ENCODE data around the gene MYPOP. TPM values are rescaled to one million over a fixed set of nuclear protein-coding genes. Genes with fewer than 3 reads are reported as not detected.

MYPOP gene
- total and polyA plus RNA-seq, 10 of the 15 experiments (the other 5 are each of a cell fraction or from before 2014, with no cell fraction given): 0.47 to 9.4 (median 1.4) TPM

DNA sequence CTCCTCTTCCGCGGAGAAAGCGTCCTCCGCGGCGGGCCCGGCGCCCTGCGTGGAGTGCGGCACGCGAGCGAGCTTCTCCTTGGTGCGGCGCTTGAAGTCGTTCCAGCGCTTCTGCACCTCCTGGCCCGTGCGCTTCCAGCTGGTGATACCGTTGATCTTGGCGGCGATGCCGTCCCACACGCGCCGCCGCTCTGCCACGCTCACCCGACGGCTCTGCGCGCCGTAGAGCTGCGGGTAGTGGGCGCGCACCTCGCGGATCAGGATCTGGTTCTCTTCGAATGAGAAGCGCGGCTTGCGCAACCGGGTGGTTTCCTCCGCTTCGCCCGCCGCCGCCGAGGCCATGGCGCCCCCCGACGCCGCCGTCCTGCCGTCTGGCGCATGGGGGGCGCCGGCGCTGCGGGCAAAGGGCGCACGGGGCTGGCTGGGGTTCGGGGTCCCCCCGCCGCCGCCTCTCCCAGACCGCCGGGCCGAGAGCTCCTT lies 941 bp downstream of the MYPOP start:
- WGBS (ENCODE audit: insufficient coverage, insufficient replicate concordance, low lambda C conversion rate, missing lambda C conversion rate): 41% methylated on average over 51 of the region's 69 CpGs
- Histone ChIP-seq H3K36me3 (ENCODE audit: control insufficient read depth in 2 of 2, insufficient read depth in 2 of 2, low read length in 1 of 2) (no peaks in the 10 kb centered on the region; a peak in 2 of 4 replicates), H3K4me1 (ENCODE audit: control insufficient read depth, insufficient read depth, low read length) (peaks cover 10% of the 10 kb centered on the region), H3K4me2 (ENCODE audit: control insufficient read depth, insufficient read depth) (peak overlapping the region; percentile 73), H3K9ac (ENCODE audit: control insufficient read depth, insufficient read depth, low read length) (no peak overlapping the region), H2AFZ (ENCODE audit: control insufficient read depth, low read depth, low read length) (no peak overlapping the region), H3K4me3 (peak overlapping the region; percentile 98), H3K27me3 (replicated peaks in 1 of 2; ENCODE audit: control insufficient read depth in 2 of 2, insufficient read depth in 2 of 2, low read length in 1 of 2) (no peaks in the 10 kb centered on the region), H4K20me1 (ENCODE audit: control insufficient read depth, insufficient read depth) (no peaks in the 10 kb centered on the region), H3K9me3 (replicated peaks; ENCODE audit: control insufficient read depth, insufficient read depth, low read length) (no peaks in the 10 kb centered on the region), H3K27ac (ENCODE audit: control insufficient read depth, insufficient read depth) (no peak overlapping the region), H3K79me2 (ENCODE audit: control insufficient read depth, insufficient read depth, low read length) (peaks cover 8% of the 10 kb centered on the region)
- POLR2A ChIA-PET: interaction anchor here (0.9 to 3.7 kb wide), 5 partner anchors 9 to 94 kb away, joined by 4 to 23 read pairs (median 5); partner anchors contain the start of genes CCDC61, FOXA3 and SYMPK
- CTCF ChIA-PET: interaction anchor here (1.8 to 3.6 kb wide), 3 partner anchors 15 to 37 kb away, joined by 9 to 28 read pairs (median 18); partner anchors contain the start of genes FOXA3, IRF2BP1 and SYMPK
- intact Hi-C loops (cut with micrococcal nuclease; ENCODE audit: unreplicated experiment) (loop anchor here (5.0 kb wide), 1 partner anchor 84 kb away; the partner anchor contains the start of gene RSPH6A), in situ Hi-C loops (cut with MboI) (no loop called here)
- no TSS peak for BruUV-seq (replicated peaks)
- RAD21 ChIA-PET (ENCODE audit: unreplicated experiment): interaction anchor here (0.9 to 2.3 kb wide), 6 partner anchors 15 to 84 kb away, joined by 3 to 26 read pairs (median 4); partner anchors contain the start of genes FOXA3, IRF2BP1 and SYMPK
- SMC1A ChIA-PET (ENCODE audit: uncharacterized antibody, unreplicated experiment): interaction anchor here (0.6 to 1.9 kb wide), 3 partner anchors 16 to 794 kb away, joined by 3 to 9 read pairs (median 3); partner anchors contain the start of genes CCDC61 and IRF2BP1
- ATAC-seq: no peak
- FAIRE-seq: no peak
- DNase-seq (ENCODE audit: low read depth, low spot score): no peak
- no peak for TF ChIP-seq NFYA (IDR thresholded peaks at IDR 0.05; ENCODE audit: borderline replicate concordance, low read depth, low read length)
- no peak for TF ChIP-seq MYB (IDR thresholded peaks at IDR 0.05; ENCODE audit: borderline replicate concordance, low read depth, low read length)
- no peak for TF ChIP-seq TCF7 (IDR thresholded peaks at IDR 0.05; ENCODE audit: borderline replicate concordance)
- TF ChIP-seq BACH1 (IDR thresholded peaks at IDR 0.05; ENCODE audit: borderline replicate concordance): 0 out of 2 replicates have a peak, but pooled peaks have one; percentile 14
- TF ChIP-seq RELA (IDR thresholded peaks at IDR 0.05; ENCODE audit: borderline replicate concordance, partially characterized antibody): no peak
- TF ChIP-seq, protein P1, sequence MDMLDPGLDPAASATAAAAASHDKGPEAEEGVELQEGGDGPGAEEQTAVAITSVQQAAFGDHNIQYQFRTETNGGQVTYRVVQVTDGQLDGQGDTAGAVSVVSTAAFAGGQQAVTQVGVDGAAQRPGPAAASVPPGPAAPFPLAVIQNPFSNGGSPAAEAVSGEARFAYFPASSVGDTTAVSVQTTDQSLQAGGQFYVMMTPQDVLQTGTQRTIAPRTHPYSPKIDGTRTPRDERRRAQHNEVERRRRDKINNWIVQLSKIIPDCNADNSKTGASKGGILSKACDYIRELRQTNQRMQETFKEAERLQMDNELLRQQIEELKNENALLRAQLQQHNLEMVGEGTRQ (IDR thresholded peaks at IDR 0.05; ENCODE audit: borderline replicate concordance, low read depth, low read length): no peak
- TF ChIP-seq ZBED1 (IDR thresholded peaks at IDR 0.05; ENCODE audit: borderline replicate concordance): no peak
- no peak for TF ChIP-seq IRF4 (IDR thresholded peaks at IDR 0.05; ENCODE audit: low read depth, low read length)
- peak; percentile 69 for TF ChIP-seq IKZF1 (conservative IDR thresholded peaks at IDR 0.05)
- no peak for TF ChIP-seq STAT1 (conservative IDR thresholded peaks at IDR 0.05)
- TF ChIP-seq LARP7 (IDR thresholded peaks at IDR 0.05): 0 out of 2 replicates have a peak, but pooled peaks have one; percentile 52
- TF ChIP-seq, protein P2, sequence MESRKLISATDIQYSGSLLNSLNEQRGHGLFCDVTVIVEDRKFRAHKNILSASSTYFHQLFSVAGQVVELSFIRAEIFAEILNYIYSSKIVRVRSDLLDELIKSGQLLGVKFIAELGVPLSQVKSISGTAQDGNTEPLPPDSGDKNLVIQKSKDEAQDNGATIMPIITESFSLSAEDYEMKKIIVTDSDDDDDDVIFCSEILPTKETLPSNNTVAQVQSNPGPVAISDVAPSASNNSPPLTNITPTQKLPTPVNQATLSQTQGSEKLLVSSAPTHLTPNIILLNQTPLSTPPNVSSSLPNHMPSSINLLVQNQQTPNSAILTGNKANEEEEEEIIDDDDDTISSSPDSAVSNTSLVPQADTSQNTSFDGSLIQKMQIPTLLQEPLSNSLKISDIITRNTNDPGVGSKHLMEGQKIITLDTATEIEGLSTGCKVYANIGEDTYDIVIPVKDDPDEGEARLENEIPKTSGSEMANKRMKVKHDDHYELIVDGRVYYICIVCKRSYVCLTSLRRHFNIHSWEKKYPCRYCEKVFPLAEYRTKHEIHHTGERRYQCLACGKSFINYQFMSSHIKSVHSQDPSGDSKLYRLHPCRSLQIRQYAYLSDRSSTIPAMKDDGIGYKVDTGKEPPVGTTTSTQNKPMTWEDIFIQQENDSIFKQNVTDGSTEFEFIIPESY (IDR thresholded peaks at IDR 0.05): peak; percentile 54; the same call in 1 of the 2 replicates
- TF ChIP-seq, protein P3, sequence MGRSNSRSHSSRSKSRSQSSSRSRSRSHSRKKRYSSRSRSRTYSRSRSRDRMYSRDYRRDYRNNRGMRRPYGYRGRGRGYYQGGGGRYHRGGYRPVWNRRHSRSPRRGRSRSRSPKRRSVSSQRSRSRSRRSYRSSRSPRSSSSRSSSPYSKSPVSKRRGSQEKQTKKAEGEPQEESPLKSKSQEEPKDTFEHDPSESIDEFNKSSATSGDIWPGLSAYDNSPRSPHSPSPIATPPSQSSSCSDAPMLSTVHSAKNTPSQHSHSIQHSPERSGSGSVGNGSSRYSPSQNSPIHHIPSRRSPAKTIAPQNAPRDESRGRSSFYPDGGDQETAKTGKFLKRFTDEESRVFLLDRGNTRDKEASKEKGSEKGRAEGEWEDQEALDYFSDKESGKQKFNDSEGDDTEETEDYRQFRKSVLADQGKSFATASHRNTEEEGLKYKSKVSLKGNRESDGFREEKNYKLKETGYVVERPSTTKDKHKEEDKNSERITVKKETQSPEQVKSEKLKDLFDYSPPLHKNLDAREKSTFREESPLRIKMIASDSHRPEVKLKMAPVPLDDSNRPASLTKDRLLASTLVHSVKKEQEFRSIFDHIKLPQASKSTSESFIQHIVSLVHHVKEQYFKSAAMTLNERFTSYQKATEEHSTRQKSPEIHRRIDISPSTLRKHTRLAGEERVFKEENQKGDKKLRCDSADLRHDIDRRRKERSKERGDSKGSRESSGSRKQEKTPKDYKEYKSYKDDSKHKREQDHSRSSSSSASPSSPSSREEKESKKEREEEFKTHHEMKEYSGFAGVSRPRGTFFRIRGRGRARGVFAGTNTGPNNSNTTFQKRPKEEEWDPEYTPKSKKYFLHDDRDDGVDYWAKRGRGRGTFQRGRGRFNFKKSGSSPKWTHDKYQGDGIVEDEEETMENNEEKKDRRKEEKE (IDR thresholded peaks at IDR 0.05): no peak
- no peak for TF ChIP-seq NR2C2 (IDR thresholded peaks at IDR 0.05; ENCODE audit: borderline replicate concordance, control insufficient read depth, insufficient read length, low read depth)
- peak in 1 of 2 experiments; percentile 69; a peak in 1 of 4 replicates for TF ChIP-seq CEBPB (IDR thresholded peaks at IDR 0.05; ENCODE audit: borderline replicate concordance in 1 of 2, low read depth in 2 of 2, low read length in 2 of 2)
- TF ChIP-seq CHD4 (IDR thresholded peaks at IDR 0.05): no peak
- no peak for TF ChIP-seq PML (IDR thresholded peaks at IDR 0.05; ENCODE audit: low read length)

Data from GM12878 (cell line).